RWPE2 (cell line): ENCODE measurements around the gene RNU6-9.
"Not testable (repeated sequence)": the region's sequence is repeated elsewhere in the genome, so short reads cannot be mapped to it uniquely, and the experiment has no call there.

ENCODE experiments used
- ATAC-seq: fragments of 200-7000 bp; cut with Tn5 transposase; 3 replicates; pipeline ENCODE4 v1.9.1; 2021; ENCODE audit warnings: low read depth
- DNase-seq: peaks from one replicate; pipeline ENCODE4 v3.0.0-alpha.2; 2020; ENCODE audit warnings: low spot score
- H3K27ac ChIP-seq: fragments of 450-650 bp; 2 replicates; pipeline ENCODE4 v1.5.1; 2017; ENCODE audit warnings: mild to moderate bottlenecking; ENCODE audit not compliant: poor library complexity, severe bottlenecking
- H3K27me3 ChIP-seq: fragments of 250-450 bp; sonication (Bioruptor Pico); 2 replicates; pipeline ENCODE4 v1.5.1; 2021; ENCODE audit warnings: mild to moderate bottlenecking, moderate library complexity; ENCODE audit not compliant: insufficient read depth, poor library complexity, severe bottlenecking
- H3K36me3 ChIP-seq: fragments of 250-450 bp; sonication (Bioruptor Pico); 2 replicates; pipeline ENCODE4 v1.5.1; 2020; ENCODE audit warnings: low read depth, mild to moderate bottlenecking, moderate library complexity
- H3K4me1 ChIP-seq: fragments of 250-450 bp; sonication (Bioruptor Pico); 2 replicates; pipeline ENCODE4 v1.5.1; 2021; ENCODE audit warnings: mild to moderate bottlenecking, moderate library complexity; ENCODE audit not compliant: insufficient read depth, poor library complexity, severe bottlenecking
- H3K4me3 ChIP-seq: fragments of 250-450 bp; sonication (Bioruptor Pico); 2 replicates; pipeline ENCODE4 v1.5.1; 2021; ENCODE audit warnings: mild to moderate bottlenecking, moderate library complexity; ENCODE audit not compliant: severe bottlenecking
- H3K9me3 ChIP-seq: fragments of 250-450 bp; sonication (Bioruptor Pico); 2 replicates; pipeline ENCODE4 v1.5.1; 2021; ENCODE audit warnings: mild to moderate bottlenecking, moderate library complexity; ENCODE audit not compliant: severe bottlenecking
- TF ChIP-seq, protein P1 (sequence below): fragments of 450-650 bp; IDR thresholded peaks from one replicate; pipeline ENCODE4 v1.5.1; 2017; ENCODE audit warnings: mild to moderate bottlenecking, moderate library complexity; ENCODE audit not compliant: poor library complexity, severe bottlenecking

Gene RNU6-9

DNA sequence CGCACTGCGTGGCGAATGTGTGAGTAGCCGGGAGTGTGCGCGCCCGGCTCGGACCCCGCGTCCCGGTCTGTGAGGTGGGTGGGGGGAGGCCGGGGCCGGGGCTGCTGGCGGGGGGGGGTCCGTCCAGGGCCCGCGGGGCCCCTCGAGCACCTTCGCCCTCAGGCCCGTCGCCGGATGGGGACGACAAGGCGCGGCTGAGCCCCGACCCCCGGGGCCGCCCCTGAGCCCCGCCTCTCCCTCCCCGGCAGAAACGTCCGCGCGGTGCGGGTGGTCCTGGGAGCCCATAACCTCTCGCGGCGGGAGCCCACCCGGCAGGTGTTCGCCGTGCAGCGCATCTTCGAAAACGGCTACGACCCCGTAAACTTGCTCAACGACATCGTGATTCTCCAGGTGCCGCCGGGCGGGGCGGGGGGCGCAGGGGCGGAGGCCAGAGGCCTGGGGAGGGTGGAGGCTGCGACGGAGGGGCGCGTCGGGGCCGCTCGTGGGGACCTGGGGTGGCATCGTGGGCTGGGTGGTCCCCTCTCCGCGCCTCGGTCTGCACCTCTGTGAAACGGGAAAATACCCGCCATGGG, 40.2 kb upstream of the RNU6-9 start:
- DNase-seq (no peak), ATAC-seq (no peak)
- Histone ChIP-seq H3K27me3 (peaks cover 16% of the 10 kb centered on the region), H3K27ac (no peak overlapping the region), H3K4me1 (no peaks in the 10 kb centered on the region), H3K36me3 (no peaks in the 10 kb centered on the region), H3K9me3 (no peaks in the 10 kb centered on the region), H3K4me3 (no peak overlapping the region)
- TF ChIP-seq, protein P1, sequence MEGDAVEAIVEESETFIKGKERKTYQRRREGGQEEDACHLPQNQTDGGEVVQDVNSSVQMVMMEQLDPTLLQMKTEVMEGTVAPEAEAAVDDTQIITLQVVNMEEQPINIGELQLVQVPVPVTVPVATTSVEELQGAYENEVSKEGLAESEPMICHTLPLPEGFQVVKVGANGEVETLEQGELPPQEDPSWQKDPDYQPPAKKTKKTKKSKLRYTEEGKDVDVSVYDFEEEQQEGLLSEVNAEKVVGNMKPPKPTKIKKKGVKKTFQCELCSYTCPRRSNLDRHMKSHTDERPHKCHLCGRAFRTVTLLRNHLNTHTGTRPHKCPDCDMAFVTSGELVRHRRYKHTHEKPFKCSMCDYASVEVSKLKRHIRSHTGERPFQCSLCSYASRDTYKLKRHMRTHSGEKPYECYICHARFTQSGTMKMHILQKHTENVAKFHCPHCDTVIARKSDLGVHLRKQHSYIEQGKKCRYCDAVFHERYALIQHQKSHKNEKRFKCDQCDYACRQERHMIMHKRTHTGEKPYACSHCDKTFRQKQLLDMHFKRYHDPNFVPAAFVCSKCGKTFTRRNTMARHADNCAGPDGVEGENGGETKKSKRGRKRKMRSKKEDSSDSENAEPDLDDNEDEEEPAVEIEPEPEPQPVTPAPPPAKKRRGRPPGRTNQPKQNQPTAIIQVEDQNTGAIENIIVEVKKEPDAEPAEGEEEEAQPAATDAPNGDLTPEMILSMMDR: no peak

DNA sequence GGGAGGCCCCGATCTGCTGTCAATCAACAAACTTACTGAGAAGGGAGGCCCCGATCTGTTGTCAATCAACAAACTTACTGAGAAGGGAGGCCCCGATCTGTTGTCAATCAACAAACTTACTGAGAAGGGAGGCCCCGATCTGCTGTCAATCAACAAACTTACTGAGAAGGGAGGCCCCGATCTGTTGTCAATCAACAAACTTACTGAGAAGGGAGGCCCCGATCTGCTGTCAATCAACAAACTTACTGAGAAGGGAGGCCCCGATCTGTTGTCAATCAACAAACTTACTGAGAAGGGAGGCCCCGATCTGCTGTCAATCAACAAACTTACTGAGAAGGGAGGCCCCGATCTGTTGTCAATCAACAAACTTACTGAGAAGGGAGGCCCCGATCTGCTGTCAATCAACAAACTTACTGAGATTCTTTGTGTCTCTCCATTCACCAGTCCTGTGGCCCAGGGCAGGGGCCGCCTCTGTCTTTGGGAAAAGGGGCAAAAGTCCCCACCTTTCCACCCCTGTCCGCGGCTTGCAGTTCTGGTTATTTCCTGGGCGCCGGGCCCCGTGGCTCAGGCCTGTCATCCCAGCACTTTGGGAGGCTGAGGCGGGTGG, 39.6 kb upstream of the RNU6-9 start:
- not testable (repeated sequence) for ATAC-seq, H3K9me3 ChIP-seq, H3K4me3 ChIP-seq, DNase-seq, H3K27ac ChIP-seq, H3K36me3 ChIP-seq, H3K4me1 ChIP-seq
- peaks cover 16% of the 10 kb centered on the region for H3K27me3 ChIP-seq

DNA sequence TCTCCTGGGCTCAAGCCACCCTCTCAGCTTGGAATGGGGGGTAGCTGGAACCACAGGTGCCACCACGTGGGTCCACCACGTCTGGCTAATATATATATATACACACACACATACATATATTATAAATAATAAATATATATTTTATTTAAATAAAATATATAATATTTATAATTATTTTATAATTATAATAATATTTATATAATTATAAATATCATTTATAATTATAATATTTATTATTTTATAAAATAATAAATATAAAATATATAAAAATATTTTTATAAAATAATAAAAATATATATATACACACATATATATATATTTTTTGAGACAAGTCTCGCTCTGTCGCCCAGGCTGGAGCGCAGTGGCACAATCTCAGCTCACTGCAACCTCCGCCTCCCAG, 38.7 kb upstream of the RNU6-9 start:
- ATAC-seq (no peak), DNase-seq (no peak)
- Histone ChIP-seq H3K9me3 (no peaks in the 10 kb centered on the region), H3K27ac (no peak overlapping the region), H3K27me3 (peaks cover 16% of the 10 kb centered on the region), H3K4me3 (no peak overlapping the region), H3K4me1 (no peaks in the 10 kb centered on the region), H3K36me3 (no peaks in the 10 kb centered on the region)
- TF ChIP-seq, protein P1: no peak

DNA sequence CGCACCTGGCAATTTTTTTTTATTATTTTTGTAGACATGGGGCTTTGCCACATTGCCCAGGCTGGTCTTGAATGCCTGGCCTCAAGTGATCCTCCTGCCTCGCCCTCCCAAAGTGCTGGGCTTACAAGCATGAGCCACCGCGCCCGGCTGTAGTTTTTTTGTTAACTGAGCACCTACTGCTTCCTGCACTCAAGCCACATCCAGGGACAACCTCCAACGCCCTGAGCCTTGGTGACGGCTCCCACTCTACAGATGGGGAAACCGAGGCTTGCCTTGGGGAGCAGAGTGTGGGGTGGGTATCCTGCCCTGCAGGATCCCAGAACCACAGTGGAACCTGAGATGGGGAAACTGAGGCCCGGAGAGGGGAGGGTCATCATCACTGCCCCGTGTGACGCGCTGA, 38.1 kb upstream of the RNU6-9 start:
- H3K27ac ChIP-seq: no peak overlapping the region
- no peaks in the 10 kb centered on the region for H3K4me1 ChIP-seq
- H3K9me3 ChIP-seq: no peaks in the 10 kb centered on the region
- no peak overlapping the region for H3K4me3 ChIP-seq
- TF ChIP-seq, protein P1: no peak
- no peak for ATAC-seq
- H3K36me3 ChIP-seq: no peaks in the 10 kb centered on the region
- peaks cover 22% of the 10 kb centered on the region for H3K27me3 ChIP-seq
- no peak for DNase-seq

DNA sequence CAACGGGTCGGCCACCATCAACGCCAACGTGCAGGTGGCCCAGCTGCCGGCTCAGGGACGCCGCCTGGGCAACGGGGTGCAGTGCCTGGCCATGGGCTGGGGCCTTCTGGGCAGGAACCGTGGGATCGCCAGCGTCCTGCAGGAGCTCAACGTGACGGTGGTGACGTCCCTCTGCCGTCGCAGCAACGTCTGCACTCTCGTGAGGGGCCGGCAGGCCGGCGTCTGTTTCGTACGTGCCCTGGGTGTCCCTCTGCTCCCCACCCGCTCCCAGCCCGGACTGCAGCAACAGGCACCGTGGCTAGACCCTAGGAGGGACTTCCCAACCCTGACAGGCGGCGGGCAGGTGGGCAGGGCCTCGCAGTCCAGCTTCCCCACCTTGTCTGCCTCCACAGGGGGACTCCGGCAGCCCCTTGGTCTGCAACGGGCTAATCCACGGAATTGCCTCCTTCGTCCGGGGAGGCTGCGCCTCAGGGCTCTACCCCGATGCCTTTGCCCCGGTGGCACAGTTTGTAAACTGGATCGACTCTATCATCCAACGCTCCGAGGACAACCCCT, 37.6 kb upstream of the RNU6-9 start:
- H3K27me3 ChIP-seq: peaks cover 22% of the 10 kb centered on the region
- no peaks in the 10 kb centered on the region for H3K9me3 ChIP-seq
- DNase-seq (no peak), ATAC-seq (no peak)
- TF ChIP-seq, protein P1: no peak
- no peaks in the 10 kb centered on the region for H3K36me3 ChIP-seq
- no peak overlapping the region for H3K4me3 ChIP-seq
- no peak overlapping the region for H3K27ac ChIP-seq
- no peaks in the 10 kb centered on the region for H3K4me1 ChIP-seq
